Measurements from ENCODE around the gene TNS2.

GRCh38 chr12:53067993-53068770 is 18.3 kb downstream of the TNS2 start:
- TF ChIP-seq CTCF (IDR thresholded peaks at IDR 0.05; ENCODE audit: borderline replicate concordance, extremely low read depth, low read length, poor library complexity, severe bottlenecking) (no peak), EZH2 (IDR thresholded peaks at IDR 0.05; ENCODE audit: borderline replicate concordance, low read depth, low read length, severe bottlenecking) (no peak)

All from DND-41 (cell line).